HG02943 (cell line): ENCODE measurements around the gene SLC10A3.

Experiments used
- ATAC-seq: cut with Tn5 transposase; IDR thresholded peaks from one replicate; pipeline ENCODE4 v1.9.1; 2021; ENCODE audit warnings: mild to moderate bottlenecking, low read depth, moderate library complexity; ENCODE audit not compliant: unreplicated experiment

The SLC10A3 gene, protein sequence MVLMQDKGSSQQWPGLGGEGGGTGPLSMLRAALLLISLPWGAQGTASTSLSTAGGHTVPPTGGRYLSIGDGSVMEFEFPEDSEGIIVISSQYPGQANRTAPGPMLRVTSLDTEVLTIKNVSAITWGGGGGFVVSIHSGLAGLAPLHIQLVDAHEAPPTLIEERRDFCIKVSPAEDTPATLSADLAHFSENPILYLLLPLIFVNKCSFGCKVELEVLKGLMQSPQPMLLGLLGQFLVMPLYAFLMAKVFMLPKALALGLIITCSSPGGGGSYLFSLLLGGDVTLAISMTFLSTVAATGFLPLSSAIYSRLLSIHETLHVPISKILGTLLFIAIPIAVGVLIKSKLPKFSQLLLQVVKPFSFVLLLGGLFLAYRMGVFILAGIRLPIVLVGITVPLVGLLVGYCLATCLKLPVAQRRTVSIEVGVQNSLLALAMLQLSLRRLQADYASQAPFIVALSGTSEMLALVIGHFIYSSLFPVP

DNA sequence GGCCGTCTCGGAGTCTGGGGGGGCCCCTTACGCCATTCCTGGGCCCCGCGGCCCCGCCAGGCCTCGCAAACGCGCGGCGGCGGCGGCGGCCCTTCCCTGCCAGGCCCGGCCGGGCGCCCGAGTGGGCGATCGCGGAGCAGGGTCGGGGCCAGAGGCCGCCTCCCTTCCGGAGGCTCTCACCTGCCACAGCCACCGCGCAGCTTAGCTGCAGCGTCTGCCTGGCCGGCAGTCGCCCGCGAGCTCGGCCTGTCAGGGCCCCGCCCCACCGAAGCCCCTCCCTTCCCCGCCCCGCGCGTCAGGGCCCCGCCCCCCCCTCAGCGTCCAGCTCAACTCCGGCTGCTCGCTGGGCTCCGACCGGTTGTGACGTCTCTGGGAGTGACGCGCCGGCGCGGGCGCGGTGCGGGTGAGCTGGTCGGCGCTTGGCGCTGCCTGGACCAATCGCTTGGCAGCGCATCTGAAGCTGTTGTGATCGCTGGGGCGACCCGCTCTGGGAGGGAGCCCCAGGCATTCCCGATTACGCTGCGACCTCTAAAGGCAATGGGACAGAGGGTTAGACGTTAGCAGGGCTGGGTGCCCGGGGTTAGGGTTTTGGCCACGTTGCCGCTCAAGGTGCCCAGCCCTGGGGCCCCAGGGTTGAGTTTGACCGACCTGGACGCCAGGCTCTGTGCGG is at the start of gene SLC10A3:
Gene SLC10A3 (minus strand): TSS at position 216 of the 670 bp plus-strand sequence. CDS start 1,689 bp downstream, outside the sequence.
- peak; percentile 66 for ATAC-seq

DNA sequence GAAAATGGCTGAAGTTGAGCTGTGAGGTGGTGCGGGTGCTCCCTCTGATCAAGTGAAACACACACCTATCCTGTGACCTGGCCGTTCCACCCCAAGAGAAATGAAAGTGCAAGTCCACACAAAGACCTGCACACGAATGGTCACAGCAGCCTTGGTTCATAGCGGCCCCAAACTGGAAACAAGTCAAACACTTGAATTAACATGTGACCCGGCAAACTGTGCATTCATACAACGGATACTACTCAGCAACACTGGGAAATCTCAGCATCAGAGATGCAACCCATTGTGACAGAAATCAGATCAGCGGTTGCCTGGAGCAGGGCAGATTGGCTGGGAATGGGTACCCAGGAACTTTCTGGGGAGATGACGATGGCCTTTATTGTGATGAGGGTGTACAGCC is 48.6 kb upstream of the SLC10A3 start:
- no peak for ATAC-seq

DNA sequence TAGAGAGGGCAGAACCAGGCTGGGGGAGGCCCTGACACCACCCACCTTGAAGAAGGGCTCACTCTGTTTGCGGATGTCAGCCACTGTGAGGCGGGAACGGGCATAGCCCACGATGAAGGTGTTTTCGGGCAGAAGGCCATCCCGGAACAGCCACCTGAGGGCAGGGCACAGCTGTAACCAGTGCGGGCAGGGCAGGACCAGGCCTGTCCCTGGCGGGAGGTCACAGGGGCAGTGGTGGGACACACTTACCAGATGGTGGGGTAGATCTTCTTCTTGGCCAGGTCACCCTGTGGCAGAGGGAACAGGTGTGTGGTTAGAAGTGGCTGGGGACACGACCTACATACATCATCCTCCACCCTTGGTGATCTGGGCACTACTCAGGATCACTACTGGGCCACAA is 45.5 kb upstream of the SLC10A3 start:
- ATAC-seq, result no peak

DNA sequence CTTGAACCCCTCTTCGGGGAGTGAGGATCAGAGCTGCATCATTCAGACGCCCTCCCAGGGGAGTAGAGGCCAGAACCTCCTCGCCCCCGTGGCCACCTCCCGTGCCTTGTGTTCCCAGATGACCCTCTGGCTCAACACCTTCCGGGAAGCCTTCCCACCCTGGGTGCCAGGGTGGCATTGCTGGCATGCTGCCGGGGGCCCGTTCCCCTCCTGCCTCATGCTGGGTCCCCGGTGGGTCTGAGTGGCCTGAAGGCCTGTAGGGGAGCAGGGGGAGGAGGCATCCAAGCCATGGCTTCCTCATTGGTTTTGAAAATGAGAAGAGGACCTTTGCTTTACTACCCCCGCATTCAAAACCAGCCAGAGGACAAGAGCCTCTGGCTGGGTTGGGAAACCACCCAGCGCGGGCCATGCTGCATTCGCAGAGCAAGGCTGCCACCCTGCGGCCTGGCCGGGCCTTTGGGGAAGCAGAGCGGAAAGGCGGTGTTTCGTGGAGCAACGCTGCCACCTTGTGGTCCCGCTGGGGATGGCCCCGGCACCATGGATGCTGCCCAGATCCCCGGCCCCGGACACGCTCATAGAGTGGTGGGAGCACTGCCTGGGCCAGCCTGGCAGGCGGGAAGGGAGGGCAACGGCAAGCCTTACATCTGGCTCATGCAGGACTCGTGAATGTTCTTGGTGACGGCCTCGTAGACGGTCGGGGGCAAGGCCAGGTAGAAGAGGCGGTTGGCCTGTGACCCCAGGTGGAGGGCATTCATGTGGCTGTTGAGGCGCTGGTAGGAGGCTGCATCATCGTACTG is 44.3 kb upstream of the SLC10A3 start:
- peak; percentile 62 for ATAC-seq

DNA sequence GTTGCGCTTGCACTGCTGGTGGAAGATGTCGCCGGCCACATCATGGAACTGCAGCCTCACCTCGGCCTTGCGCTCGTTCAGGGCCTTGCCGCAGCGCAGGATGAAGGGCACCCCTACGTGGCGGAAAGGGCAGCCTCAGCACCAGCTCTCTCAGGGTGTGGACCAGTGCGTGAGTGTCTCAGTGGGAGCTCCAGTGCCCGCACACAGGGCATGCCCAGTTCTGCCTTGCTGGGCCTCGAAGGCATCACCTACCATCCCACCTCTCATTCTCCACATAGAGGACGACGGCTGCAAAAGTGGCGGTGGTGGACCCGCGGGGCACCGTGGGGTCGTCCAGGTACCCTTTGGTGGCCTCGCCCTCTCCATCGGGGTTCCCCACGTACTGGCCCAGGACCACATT is 42.3 kb upstream of the SLC10A3 start:
- no peak for ATAC-seq

DNA sequence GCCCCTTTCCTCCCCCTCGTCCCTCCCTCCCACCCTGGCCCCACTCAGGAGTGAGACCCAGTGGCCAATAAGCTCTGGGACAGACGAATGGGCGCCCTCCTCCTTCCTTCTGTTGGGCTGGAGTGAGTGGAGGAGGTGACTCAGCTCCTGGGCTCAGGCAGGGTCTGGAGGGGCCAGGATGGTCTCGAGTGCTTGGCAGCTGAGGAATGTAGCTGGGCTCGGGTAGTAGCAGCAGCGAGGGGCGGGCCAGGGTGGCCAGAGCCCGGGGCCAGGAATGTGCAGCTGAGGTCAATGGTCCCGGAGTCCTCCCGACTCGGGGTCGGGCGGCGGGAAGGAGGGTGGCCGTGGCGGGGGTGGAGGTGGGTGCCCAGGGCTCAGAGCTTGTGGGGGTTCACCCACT is 41.2 kb upstream of the SLC10A3 start:
- ATAC-seq, result no peak

DNA sequence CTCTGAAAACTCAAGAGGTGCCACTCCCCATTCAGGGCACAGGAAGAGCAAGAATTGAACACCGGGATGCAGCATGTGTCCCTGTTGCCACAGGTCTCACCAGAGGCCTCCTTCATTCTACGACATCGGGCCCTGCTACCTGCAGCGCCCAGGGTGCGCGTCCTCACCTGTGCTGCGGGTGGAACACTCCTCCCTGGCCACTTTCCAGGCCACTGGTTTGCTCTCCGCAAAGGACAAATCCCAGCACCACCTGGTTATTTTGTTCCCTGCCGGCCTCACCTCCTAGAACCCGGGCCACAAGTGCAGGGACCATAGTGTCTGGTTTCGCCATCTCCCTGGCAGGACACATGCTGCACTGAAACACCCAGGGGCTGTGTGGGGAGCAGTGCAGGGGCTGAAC is 39.9 kb upstream of the SLC10A3 start:
- no peak for ATAC-seq

DNA sequence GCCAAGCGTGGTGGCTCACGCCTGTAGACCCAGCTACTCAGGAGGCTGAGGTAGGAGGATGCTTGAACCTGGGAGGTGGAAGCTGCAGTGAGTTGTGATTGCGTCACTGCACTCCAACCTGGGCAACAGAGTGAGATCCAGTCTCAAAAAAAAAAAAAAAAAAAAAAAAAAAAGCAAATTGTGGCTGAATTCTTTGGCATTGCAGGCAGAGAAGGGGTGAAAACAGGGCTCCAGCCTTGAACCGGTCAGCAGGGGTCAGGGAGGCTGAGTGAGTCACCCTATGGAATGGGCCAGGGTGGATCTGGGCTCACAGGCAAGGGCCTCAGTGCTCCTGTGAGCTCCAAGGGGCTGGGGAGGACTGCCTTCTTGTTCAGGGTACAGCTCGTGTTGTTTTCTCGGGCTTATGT is 38.8 kb upstream of the SLC10A3 start:
- no peak for ATAC-seq

DNA sequence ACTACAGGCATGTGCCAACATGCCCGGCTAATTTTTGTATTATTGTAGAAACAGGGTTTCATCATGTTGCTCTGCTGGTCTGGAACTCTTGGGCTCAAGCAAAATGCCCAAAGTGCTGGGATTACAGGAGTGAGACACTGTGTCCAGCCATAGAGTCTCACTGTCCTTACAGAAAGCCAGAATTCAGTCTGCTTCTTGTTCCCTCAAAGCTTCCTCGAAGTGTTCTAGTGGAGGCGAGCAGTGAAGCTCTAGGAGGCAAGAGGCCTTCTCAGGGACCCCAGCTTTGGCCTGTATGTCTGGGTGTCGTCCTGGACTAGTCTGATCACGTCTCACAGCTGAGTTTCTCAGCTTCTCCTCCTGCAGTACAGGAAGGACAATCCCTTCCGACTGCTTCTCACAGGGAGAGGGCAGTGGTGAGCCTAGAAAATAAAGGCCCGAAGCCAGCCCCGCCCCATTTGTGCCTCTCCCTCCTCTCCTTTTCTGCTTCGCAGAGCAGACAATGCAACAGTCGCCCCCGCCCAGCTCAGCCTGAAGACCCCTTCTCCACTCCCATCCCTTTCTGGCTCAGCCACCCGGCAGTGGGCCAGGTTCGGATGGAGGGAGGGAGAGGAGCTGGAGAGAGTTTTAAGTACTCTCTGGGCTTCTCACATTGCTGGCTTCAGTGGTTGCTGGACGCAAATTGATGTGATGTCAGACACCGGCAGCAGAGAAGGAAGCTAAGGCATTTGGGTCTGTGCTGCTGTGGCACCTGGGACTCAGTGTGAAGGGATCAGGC is 36.7 kb upstream of the SLC10A3 start:
- peak; percentile 70 for ATAC-seq

DNA sequence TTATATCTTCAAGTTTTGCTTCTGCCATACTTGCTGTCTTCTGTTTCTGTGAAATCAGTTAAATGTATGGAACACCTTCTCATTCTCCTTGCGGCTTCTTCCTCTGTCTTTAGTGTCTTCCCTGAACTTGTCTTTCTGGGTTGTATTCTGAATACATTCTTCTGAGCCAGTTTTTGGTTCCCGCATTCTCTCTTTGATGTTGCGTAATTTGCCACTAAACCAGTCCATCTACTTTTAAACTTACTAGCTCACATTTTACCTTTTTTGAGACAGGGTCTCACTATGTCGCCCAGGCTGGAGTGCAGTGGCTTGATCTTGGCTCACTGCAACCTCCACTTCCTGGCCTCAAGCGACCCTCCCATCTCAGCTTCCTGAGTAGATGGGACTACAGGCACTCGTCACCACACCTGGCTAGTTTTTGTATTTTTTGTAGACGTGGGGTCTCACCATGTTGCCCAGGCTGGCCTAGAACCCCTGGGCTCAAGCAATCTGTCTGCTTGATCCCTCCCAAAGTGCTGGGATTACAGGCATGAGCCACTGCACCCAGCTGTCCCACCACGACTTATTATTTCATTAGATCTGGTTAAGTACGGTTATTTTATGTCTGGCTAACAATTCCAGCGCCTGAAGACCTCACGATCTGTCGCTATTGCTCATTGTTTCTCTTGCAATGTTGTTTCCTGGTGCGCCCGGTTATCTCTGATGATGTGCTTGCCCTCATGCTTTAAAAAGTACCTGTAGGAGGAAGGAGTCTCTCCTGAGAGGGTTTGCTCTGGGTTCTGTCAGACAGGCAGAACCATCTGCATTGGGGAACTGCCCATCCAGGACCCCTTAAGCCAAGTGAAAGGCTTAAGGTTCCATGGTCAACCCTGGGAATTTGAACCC is 35.4 kb upstream of the SLC10A3 start:
- ATAC-seq, result no peak

DNA sequence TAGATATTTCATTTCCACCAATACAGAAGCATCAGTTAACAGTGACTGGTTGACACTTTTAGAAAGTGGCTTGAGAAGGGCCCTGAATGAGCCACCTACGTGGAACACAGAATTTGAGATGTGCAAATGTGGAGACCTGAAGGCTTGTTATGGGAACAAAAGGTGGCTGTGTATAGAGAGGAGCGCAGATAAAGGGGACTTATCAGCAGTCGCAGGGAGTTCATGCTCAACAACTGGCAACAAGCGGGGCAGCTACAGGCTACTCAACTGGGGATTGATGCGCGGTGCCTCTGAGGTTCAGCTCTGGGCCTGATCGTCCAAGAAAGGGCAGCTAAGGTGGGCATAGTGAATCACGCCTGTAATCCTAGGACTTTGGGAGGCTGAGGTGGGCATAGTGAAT is 29.0 kb upstream of the SLC10A3 start:
- ATAC-seq, result no peak

DNA sequence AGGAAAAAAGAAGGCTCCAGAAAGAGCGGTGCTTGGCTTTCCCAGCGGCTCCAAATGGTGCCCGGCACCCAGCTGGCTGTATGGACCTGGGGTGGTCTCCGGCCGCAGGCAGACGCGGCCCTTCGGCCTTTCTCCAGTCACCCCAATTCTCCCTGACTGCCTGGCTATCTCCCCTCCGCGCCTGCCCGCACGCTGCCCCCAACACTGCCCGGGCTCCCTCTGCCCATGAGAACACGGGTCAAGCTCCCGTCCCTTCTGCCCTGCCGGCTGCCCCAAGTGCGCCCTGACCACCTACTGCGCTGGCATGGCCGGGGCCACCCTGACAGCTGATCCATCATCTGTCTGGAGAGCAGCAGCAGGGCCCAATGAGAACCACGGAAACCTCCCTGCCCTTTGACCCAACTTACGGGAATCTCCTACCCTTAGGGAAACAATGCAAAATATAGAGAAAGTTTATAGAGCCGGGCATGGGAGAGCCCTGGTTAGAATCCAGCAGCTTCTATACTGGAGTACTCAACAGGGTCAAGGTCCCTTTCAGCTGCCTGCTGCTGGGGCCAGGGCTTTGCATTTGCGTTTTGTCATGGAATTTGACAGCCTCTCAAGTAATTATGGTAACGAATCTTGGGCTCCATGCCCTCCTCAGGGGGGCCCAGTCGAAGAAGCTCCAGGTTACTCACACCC is 26.8 kb upstream of the SLC10A3 start:
- no peak for ATAC-seq

DNA sequence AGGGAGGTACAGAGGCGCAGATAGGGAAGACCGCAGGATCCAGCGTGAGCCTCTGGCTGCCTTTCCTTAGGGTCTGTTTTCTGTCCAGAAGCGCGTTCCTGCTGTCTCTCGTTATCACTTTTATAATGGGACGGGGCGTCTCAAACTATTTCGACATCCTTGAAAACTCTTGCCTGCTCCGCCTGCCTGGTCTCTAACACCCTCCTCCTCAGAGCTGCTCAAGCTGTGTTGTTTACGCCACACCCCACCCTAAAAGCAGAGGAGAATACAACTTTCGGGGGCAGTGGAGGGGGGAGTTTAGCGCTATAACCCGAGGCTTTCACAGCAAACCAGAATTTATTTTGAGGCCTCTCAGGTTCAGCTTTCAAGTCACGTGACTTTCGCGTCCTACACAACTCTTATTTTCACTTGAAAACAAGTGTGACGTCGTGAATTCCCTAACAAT is 26.2 kb upstream of the SLC10A3 start:
- no peak for ATAC-seq

DNA sequence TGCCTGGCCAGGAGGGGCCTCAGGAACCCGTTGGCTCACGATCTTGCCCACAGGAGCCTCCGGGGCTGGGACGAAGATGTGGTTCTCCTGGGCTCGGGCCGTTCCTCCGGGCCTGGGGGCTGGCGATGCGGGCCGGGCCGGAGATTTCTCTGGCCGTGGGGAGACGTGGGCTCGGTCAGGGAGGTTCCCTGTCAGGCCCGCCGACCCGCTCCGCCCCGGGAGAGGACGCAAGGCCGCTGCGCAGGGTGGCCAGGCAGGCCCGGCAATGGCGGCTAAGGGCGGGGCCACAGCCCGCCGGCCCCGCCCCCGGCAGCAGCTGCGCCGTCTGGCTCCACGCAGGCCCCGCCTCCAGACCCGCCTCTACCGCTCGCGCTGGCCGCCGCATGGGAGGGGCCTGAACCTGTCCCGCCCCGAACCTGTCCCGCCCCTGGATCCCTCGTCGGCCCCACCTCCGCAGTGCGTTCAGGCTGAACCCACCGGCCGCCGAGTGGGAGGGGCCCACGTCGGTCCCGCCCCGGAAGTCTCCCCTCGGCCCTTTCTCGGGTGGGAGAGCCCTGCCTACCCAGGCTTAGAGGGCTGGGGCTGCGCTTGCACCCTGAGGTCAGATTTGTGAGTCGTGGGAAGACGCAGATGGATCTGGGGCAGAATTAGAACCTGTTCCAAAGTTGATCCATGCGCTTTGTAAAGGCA is 25.7 kb upstream of the SLC10A3 start, which contains the start of gene FAM3A:
Gene FAM3A (minus strand): TSS at position 267 of the 690 bp plus-strand sequence. CDS start 460 bp downstream, outside the sequence.
- ATAC-seq, result peak; percentile 82

DNA sequence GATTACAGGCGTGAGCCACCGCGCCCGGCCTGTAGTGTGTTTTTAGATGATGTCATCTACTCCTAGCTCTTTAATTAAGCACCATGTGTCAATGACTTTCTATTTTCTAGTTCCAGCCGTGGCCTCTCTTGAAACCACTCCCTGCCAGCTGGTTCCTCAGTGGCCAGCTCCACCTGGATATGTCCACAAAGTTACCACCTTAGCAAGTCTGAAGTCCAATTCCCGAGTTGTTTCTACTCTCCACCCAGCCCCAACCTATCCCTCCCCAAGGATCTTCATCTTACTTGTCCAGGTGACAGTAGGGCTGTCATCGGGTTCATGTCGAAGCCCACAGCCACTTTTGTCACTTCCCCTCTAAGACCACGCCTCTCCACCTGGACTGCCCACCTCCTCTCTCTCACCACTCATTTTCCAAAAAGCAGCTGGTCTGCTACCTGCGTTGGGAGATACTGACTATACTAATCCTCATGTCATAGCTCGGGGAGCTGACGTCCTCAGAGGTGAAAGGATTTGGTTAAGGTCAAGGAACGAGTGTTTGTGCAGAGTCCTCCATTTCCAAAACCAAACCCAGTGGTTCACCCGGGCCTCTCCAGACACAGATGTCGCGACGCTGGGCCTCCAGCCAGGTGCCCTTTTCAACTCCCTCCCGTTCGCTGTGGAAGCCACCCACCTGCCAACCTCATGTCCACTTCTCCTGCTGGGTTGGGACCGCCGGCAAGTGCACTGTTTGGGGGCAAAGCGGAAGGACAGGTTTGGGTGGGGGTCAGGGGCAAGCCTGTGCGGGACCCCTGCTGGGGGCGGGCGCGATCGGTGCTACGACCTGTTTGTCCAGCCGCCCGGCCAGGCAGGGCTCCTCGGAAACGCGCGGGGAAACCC is 24.9 kb upstream of the SLC10A3 start:
- no peak for ATAC-seq

DNA sequence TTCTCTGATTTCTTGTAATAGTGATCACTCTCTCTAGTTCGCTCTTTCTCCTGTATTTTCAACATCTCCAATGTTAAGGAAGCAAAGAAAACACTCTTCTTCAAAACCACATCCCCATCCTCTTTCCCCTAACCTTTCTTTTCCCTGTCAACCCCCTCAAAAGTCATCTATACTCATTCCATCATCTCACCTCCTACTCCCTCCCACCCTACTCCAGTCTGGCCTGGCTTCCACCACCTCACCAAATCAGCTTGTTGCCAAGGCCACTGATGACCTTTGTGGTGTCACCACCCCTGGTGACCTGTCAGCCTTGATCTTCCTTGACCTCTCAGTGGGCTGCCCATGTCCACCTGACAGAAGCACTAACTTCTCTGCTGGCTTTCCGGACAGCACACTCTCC is 23.3 kb upstream of the SLC10A3 start:
- ATAC-seq, result no peak
